Measurements from ENCODE around the gene CCDC82. TPM values are rescaled to one million over a fixed set of nuclear protein-coding genes. Genes with fewer than 3 reads are reported as not detected.

The CCDC82 gene
- total RNA-seq, 1 donor from 2014 or later = 34.1 TPM

DNA sequence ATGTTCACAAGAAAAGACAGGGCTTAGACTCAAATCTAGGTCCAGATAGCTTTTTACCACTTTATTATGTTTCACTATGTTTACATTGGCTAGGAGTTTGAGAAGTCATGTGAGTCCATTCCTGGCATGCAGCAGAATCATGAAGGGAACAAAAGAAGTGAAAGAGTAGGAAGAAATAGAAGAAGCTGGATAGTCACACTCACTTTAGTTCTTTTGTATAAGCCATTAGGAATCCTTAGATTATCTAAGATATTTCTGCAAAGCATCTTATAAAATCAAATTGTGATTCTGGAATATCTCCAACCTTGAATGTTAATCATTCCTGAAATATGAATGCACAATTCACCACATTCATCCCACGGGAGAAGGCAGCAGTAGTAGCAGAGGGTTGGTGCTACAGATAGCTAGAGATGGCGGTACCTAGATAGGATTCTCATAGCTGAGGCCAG lies 78.6 kb downstream of the CCDC82 start:
- TF ChIP-seq CTCF (IDR thresholded peaks at IDR 0.05; ENCODE audit: unreplicated experiment) = no peak
- no peak for DNase-seq (ENCODE audit: low spot score)
- H3K27ac Mint-ChIP-seq (ENCODE audit: unreplicated experiment) = no peak overlapping the region
- no peaks in the 10 kb centered on the region for H3K9me3 Mint-ChIP-seq (ENCODE audit: unreplicated experiment)
- H3K4me1 Mint-ChIP-seq (ENCODE audit: unreplicated experiment) = peaks cover 41% of the 10 kb centered on the region
- peaks cover 3% of the 10 kb centered on the region for H3K27me3 Mint-ChIP-seq (ENCODE audit: unreplicated experiment)
- H3K36me3 Mint-ChIP-seq (ENCODE audit: low read depth, unreplicated experiment) = no peaks in the 10 kb centered on the region
- H3K4me3 Mint-ChIP-seq (ENCODE audit: unreplicated experiment) = no peak overlapping the region

GRCh38 chr11:96310236-96310635 lies 79.5 kb downstream of the CCDC82 start:
- Mint-ChIP-seq H3K36me3 (ENCODE audit: low read depth, unreplicated experiment) (no peaks in the 10 kb centered on the region), H3K27ac (ENCODE audit: unreplicated experiment) (no peak overlapping the region), H3K4me3 (ENCODE audit: unreplicated experiment) (no peak overlapping the region), H3K27me3 (ENCODE audit: unreplicated experiment) (peaks cover 3% of the 10 kb centered on the region), H3K9me3 (ENCODE audit: unreplicated experiment) (no peaks in the 10 kb centered on the region), H3K4me1 (ENCODE audit: unreplicated experiment) (peaks cover 41% of the 10 kb centered on the region)
- no peak for DNase-seq (ENCODE audit: low spot score)
- no peak for TF ChIP-seq CTCF (IDR thresholded peaks at IDR 0.05; ENCODE audit: unreplicated experiment)

DNA sequence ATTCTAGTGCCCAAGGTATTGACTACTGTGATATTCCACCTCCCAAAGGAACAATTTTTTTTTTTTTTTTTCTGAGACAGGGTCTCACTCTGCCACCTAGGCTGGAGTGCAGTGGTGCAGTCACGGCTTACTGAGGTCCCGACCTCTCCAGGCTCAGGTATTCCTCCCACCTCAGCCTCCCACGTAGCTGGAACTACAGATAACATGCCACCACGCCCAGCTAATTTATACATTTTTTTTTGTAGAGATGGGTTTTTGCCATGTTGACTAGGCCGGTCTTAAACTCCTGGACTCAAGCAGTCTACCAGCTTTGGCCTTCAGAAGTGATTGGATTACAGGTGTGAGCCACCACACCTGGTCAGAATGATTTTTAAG lies 80.1 kb downstream of the CCDC82 start:
- peaks cover 3% of the 10 kb centered on the region for H3K27me3 Mint-ChIP-seq (ENCODE audit: unreplicated experiment)
- H3K9me3 Mint-ChIP-seq (ENCODE audit: unreplicated experiment) = no peaks in the 10 kb centered on the region
- no peak for TF ChIP-seq CTCF (IDR thresholded peaks at IDR 0.05; ENCODE audit: unreplicated experiment)
- H3K36me3 Mint-ChIP-seq (ENCODE audit: low read depth, unreplicated experiment) = no peaks in the 10 kb centered on the region
- no peak overlapping the region for H3K4me3 Mint-ChIP-seq (ENCODE audit: unreplicated experiment)
- DNase-seq (ENCODE audit: low spot score) = no peak
- H3K4me1 Mint-ChIP-seq (ENCODE audit: unreplicated experiment) = peaks cover 37% of the 10 kb centered on the region
- H3K27ac Mint-ChIP-seq (ENCODE audit: unreplicated experiment) = peak overlapping the region; percentile 90

- Mint-ChIP-seq H3K4me3 (ENCODE audit: unreplicated experiment) (no peak overlapping the region), H3K27ac (ENCODE audit: unreplicated experiment) (peak overlapping the region; percentile 90), H3K4me1 (ENCODE audit: unreplicated experiment) (peaks cover 32% of the 10 kb centered on the region), H3K9me3 (ENCODE audit: unreplicated experiment) (no peaks in the 10 kb centered on the region), H3K27me3 (ENCODE audit: unreplicated experiment) (peaks cover 3% of the 10 kb centered on the region), H3K36me3 (ENCODE audit: low read depth, unreplicated experiment) (no peaks in the 10 kb centered on the region)
- TF ChIP-seq CTCF (IDR thresholded peaks at IDR 0.05; ENCODE audit: unreplicated experiment) = no peak
- no peak for DNase-seq (ENCODE audit: low spot score)
Observed at GRCh38 chr11:96309016-96309642, 80.6 kb downstream of the CCDC82 start.

DNA sequence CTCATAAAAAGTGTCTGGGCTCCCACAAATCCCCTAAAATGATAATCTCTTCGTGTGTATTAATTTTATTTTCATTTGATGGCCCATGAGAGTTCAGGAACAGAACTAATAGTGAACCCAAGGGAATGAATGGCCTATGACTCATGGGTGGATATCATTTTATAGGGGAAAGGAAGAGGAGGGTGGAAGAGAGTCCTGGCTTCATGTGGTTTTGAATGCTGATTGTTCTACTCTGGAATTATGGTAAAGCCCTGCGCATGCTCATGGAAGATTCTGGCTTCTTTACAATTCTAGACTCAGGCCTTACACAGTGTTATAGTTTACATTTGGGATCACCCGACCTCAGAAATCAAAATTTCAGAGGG lies 82.0 kb downstream of the CCDC82 start:
- H3K27ac Mint-ChIP-seq (ENCODE audit: unreplicated experiment) = peak overlapping the region; percentile 96
- peaks cover 25% of the 10 kb centered on the region for H3K4me1 Mint-ChIP-seq (ENCODE audit: unreplicated experiment)
- no peak for TF ChIP-seq CTCF (IDR thresholded peaks at IDR 0.05; ENCODE audit: unreplicated experiment)
- H3K36me3 Mint-ChIP-seq (ENCODE audit: low read depth, unreplicated experiment) = no peaks in the 10 kb centered on the region
- H3K27me3 Mint-ChIP-seq (ENCODE audit: unreplicated experiment) = peaks cover 3% of the 10 kb centered on the region
- no peak for DNase-seq (ENCODE audit: low spot score)
- no peaks in the 10 kb centered on the region for H3K9me3 Mint-ChIP-seq (ENCODE audit: unreplicated experiment)
- peak overlapping the region; percentile 15 for H3K4me3 Mint-ChIP-seq (ENCODE audit: unreplicated experiment)
